Stimulated activated CD4-positive, alpha-beta T cell treated with anti-CD3 and anti-CD28 coated beads, Interleukin-1b, Interleukin-23, amount 100 ng/mL, for 4 hours (primary cell): Measurements from ENCODE around the gene PCNT.
A peak's percentile ranks its signal among the peaks of the same experiment; 100 is the strongest.
"Not testable (repeated sequence)": the region's sequence is repeated elsewhere in the genome, so short reads cannot be mapped to it uniquely, and the experiment has no call there.

Source experiments
- DNase-seq, 2 donors: peaks; one replicate each; pipeline ENCODE4 v3.0.0-alpha.2; 2020; ENCODE audit warnings: low read depth in 2 of 2

The PCNT gene

DNA sequence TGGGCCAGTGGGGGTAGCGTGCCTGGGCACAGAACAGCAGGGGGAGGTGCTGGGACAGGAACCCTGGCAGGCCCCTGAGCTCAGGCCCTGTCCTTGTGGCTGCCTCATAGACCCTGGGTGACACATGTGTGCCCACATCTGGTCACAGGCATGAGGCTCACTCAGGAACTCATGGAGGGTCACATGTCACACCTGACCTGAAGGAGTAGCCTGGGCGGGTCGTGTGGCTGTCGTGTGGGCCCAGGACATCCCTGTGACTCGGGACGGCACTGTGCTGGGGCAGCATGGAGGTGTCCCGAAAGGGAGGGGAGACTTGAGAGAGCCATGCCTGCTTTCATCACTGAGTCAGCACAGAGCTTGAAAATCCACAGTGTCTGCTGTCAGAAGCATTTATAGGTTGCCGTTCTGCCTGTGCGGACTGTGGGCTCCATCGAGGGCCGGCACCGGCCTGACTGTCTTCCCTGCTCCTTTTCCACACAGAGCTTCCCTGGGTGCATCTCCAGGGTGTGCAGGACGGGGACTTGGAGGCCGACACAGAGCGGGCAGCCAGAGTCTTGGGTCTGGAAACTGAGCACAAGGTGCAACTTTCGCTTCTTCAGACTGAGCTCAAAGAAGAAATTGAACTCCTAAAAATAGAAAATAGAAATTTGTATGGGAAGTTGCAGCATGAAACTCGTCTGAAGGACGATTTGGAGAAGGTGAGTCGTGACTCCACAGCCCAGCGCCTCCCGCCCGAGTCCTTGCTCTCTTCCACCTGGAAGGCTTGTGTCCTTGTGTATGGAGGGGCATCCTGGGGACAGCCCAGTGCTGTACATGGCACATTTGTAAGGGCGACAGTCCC lies 32.8 kb downstream of the PCNT start:
- no peak for DNase-seq

DNA sequence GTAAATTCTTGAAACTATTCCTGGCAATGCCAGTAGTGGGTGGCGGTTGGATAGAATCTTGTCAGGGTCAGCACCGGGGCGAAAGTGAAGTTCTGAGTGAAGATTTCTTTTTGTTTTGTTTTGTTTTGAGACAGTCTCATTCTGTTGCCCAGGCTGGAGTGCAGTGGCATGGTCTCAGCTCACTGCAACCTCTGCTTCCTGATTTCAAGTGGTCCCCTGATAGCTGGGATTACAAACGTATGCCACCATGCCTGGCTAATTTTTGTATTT lies 33.3 kb downstream of the PCNT start:
- no peak for DNase-seq

DNA sequence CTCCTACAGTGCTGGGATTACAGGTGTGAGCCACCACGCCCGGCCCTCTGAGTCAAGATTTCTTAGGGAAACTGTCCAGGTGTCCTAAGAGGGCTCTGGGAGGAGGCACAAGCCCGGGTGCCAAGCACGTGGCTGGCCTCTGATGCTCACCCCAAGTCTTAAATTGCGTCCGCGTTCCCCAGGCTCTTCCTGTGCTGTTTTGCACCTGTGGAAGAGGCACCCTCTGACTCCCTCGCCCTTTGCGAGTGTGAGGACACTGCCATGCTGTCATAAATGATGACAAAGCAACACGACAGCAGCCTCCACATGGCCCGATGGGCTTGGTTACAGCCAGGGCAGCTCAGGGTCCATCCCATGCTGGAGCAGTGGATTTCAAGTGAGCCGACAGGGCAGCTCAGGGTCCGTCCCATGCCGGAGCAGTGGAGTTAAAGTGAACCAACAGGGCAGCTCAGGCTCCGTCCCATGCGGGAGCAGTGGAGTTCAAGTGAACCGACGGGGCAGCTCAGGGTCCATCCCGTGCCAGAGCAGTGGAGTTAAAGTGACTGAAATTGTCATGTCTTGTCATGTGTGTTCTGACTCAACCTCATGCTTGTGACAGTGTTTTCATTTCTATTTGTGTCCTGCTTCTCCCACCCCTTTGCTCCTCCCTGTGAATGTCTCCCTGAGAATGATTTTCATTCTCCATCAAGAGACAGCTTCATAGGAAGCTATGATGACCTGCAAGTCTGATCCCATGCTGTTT lies 33.9 kb downstream of the PCNT start:
- DNase-seq = no peak

DNA sequence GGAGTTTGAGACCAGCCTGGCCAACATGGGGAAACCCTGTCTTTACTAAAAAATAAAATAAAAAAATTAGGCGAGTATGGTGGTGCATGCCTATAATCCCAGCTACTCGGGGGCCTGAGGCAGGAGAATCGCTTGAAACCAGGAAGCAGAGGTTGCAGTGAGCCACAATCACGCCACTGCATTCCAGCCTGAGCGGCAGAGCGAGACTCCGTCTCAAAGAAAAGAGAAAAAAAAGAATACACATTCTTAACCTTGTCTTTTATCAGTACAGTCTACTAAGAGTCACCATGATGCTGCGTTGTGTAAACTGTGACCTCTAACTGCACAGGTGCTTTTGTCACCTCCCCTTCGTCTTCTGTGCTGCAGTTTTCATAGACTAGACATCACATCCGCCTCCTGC lies 37.2 kb downstream of the PCNT start:
- DNase-seq = no peak

DNA sequence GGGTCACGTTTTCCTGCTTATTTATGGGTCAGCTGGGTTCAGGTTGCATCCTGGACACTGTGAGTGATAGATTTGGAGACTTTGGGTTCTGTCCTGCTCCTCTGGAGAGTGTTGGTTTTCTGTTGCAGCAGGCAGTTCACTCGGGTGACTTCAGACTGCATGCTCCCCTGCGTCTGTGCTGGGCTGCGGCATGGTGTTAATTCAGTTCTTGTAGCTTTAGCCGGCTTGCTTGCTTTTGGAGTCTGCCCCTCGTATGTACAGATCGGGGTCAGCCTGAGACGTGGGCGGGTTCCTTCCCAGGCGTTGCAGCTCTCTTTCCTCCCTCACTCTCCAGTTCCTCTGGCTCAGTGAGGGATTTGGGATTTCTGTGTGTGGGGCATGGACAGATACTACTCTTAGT lies 38.0 kb downstream of the PCNT start:
- DNase-seq = no peak

DNA sequence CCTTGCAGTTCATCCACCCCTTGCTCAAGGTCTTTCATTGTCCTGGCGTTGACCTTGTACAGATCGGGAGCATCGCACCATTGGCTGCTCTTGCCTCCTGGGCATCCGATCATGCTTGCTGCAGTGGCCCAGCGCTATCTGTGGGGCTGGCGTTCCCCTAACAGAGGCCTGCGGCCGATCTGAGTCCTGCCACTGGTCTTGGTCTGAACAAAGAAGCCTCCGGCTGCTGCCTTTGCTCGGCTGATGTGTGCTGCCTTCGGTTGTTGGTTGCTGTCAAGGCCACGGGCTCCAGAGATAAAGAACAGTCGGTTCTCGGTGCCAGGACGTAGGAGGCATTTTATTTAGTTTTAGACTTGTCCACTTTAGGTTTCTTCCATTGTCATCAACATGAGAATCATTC lies 39.0 kb downstream of the PCNT start:
- no peak for DNase-seq

DNA sequence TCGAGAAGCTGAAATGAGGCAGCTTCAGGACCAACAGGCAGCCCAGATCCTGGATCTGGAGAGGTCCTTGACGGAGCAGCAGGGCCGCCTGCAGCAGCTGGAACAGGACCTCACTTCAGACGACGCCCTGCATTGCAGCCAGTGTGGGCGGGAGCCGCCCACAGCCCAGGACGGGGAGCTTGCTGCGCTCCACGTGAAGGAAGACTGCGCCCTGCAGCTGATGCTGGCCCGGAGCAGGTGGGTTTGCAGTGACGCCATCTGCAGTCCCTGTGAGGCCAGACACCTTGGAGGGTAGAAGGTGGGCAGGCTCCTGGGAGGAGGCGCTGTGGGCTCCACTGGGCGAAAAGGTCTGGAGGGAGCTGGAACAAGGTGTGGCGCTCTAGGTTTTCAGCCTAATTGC lies 39.7 kb downstream of the PCNT start:
- no peak for DNase-seq

DNA sequence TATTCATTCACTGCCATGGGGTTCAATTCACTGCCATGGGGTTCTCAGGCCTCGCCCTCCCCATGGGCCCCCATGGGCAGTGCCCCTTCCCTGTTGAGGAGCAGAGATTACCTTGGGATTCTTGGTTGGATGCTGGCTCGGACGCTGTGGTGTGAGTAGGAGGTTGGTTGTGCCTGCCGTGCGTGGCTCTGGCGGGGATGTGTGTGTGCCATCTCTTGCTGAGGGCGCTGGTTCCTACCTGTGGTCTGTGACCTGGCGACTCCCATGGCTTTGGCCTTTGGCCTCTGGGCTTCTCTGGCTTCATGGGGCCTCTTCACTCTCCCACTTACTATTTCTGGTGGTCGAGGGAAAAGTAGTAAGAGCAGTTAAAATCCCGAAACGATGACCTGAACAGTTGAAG lies 42.1 kb downstream of the PCNT start:
- DNase-seq = no peak

DNA sequence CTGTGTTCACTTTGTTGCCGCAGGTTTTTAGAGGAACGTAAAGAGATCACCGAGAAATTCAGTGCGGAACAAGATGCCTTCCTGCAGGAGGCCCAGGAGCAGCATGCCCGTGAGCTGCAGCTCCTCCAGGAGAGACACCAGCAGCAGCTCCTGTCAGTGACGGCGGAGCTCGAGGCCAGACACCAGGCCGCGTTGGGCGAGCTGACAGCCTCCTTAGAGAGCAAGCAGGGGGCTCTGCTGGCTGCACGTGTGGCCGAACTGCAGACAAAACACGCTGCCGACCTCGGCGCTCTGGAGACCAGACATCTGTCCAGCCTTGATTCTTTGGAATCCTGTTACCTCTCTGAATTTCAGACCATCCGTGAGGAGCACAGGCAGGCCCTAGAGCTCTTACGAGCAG lies 42.6 kb downstream of the PCNT start:
- DNase-seq = no peak

DNA sequence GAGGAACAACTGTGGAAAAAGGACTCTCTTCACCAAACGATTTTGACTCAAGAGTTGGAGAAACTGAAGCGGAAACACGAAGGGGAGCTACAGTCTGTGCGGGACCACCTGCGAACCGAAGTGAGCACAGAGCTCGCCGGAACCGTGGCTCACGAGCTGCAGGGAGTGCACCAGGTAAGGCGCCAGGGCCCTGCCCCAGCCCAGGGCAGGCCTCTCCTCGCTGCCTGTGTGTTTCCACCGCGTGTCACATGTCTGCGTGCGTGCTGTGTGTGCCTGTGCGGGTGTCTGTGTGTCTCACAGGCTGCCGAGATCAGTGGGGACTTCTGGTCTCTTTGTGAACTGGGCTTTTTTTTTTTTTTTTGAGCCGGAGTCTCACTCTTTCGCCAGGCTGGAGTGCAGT lies 43.0 kb downstream of the PCNT start:
- DNase-seq = no peak

DNA sequence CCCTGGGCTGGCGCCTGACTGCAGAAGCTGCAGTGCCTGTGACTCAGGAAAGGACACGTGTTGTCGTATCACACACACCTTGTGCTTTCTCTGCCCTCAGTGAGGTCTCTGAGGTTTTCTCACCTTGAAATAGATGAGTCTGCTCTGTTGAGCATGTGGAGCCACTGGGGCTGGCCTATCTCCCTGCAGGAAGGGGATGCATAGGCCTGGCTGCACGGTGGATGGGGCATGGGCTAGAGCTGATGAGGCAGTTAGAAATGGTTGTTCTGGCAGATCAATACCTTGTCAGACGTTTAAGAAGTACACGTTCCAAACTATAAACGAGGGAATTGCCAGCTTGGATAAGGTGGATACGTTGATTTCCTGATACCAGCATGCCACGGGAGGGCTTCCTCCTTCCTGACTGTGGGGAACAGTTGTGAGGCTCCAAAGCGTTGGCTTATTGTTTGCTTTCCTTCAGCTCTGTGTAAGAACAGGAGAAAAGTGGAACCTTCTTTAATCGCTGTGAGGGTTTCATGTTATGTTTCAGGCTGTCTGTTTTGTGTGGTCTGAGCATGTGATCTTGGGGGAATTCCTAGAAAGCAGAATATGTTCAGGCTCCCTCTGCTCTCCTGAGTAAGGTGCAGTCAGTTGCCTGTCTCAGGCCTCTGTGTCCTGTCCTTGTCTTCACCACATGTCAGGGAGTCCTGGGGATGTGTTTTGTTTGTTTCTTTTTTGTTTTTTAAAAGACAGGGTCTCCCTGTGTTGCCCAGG lies 44.8 kb downstream of the PCNT start:
- DNase-seq = peak in 1 of 2 donors; percentile 6

DNA sequence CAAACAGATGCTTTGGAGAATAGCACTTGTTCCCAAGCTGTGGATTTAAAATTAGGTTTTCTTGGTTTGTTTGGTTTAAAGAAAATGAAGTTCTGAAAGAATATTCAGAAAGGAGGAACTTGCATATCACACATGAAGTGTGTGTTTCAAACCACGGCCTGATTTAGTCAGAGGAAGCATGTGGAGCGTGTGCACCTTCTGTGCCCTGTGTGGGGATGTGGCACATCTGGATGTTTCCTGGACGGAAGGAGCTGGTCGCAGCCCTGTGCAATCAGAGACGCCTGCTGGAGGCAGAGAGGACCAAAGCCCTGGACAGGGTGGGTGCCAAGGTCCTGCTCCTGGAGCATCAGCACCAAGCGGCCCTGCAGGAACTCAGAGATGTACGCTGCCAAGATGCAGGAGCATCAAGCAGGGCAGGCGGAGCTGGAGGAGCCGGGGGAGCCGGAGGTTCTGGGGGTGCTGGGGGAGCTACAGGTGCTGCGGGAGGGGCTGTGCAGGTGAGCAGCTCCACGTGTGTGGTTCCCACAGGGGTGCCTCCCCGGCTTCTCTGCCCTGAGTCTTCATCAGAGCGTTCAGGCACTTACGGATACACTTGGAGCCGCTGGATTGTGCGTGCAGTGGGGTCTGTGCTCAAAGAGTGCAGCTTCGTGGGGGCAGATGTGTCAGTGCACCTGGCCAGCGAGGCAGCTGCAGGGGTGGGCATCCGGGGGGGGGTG lies 45.7 kb downstream of the PCNT start:
- DNase-seq = no peak

DNA sequence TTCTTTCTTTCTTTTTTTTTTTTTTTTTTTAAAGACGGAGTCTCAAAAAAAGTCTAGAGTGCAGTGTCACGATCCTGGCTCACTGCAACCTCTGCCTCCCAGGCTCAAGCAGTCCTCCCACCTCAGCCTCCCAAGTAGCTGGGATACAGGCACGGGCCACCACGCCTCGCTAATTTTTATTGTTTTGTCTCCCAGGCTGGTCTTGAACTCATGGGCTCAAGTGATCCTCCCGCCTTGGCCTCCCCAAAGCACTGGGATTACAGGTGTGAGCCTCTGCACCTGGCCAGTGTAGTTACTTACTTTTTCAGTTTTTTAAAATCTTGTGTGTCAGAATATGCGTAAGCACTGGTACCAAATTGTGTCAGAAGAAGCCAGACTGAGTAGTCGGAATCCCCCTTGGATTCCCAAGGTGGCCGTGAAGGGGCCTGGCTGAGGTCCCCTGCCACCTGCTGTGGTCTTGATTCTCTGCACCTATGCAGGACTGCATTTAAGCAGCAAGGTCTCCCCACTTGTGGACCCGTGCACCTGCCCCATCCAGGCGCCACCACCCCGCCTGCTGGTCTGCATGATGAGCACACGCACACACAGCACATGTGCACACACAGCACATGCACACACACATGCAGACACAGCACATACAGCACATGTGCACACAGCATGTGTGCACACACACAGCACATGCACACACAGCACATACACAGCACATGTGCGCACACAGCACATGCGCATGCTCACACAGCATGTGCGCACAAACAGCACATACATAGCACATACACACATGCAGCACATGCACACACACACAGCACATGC lies 47.5 kb downstream of the PCNT start:
- no peak for DNase-seq

DNA sequence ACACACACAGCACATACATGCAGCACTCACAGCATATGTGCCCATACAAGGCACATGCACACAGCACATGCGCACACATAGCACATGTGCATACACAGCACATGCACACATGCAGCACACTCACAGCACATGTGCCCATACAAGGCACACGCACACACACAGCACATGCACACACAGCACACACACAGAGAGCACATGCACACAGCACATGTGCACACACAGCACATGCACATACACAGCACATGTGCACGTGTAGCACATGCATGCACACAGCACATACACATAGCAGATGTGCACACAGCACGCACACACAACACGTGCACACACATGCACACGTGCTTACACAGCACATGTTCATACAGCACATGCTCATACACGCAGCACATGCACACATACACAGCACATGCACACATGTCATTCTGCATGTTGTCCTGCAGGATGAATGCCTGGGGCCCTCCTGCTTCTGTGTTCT lies 48.1 kb downstream of the PCNT start:
- DNase-seq = no peak

DNA sequence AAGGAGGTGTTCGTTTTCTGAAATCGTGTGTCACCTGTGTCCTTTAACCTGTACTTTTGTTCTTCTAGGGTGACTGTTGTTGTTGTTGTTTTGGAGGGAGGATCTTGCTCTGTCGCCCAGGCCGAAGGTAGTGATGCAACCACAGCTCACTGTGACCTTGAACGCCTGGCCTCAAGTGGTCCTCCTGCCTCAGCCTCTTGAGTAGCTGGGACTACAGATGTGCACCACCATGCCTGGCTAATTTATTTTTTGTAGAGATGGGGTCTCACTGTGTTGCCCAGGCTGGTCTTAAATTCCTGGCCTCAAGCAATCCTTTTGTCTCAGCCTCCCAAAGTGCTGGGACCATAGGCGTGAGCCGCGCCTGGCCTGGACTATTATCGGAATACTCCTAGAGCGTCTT lies 49.0 kb downstream of the PCNT start:
- not testable (repeated sequence) for DNase-seq

DNA sequence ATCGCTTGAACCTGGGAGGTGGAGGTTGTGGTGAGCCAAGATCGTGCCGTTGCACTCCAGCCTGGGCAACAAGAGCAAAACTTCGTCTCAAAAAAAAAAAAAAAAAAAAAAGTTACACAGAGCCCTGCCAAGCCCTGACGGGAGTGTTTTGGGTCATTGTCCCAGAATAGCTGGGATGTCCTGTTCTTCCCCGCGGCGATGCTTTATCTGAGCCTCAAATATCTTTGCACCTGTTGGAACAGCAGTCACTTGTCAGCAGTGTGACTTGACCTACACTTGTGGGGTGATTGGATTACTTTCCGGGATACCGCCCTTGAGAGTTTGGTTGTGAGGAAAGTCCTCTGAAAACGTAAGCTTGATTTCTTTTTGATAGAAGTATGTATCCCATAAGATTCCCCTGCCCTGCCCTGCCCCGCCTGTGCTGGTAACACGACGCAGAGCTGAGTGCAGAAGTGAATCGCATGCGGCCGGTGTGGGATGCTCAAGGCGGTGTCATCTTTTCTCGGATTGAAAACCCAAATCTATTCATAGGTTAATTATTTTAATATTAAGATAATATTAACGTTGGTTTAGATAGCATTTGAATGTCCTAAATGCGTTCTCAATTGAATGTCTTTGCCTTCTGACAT lies 50.9 kb downstream of the PCNT start:
- DNase-seq = no peak

DNA sequence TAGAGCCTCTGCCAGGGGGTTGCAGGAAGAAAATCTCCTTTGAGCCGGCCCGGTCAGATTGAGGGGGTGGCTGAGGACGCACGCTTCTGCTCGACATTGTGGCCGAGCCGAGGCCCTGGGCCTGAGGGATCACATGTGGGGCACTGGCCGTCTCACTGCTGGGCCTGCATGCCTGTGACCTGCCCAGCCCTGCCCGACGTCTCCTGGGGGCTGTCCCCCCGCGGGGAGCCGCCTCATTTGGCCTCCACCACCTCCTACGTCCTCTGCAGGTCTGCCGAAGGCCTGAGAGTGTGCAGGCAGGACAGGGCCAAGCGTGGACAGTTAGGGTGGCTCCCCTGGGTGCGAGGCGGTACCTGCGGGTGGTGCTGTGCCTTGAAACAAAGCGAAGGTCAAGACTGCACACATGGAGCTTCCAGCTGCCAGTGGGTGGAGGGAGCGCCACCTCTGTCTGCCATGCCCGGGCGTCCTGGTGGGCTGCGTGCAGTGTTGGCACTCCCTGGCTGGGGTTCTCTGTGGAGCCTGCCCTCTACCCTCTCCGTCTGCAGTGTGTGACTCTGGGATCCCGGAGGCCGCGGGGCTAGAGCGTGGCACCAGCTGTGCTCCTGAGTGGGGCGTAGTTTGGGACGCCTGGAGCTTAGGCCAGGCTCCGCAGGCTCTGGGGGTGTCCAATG lies 51.7 kb downstream of the PCNT start:
- no peak for DNase-seq

DNA sequence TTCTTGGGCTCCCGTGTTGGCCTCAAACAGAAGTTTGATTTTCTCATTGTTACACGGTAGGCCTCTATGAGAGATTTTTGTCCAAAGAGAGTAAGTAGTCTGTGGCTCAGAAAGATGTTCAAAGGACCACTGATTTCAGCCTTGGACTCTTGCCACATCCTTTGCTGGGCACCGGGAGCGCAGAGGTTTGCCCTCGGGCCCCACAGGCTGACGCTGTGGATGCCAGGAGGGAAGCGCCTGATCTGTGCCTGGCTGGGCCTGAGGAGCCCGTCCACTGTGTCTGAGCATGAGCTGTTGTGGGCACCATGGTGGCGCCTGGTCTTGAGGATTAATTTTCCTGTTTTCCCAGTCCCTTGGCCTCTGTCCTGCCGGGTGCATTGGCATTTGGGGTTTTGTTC lies 52.3 kb downstream of the PCNT start:
- DNase-seq = no peak

DNA sequence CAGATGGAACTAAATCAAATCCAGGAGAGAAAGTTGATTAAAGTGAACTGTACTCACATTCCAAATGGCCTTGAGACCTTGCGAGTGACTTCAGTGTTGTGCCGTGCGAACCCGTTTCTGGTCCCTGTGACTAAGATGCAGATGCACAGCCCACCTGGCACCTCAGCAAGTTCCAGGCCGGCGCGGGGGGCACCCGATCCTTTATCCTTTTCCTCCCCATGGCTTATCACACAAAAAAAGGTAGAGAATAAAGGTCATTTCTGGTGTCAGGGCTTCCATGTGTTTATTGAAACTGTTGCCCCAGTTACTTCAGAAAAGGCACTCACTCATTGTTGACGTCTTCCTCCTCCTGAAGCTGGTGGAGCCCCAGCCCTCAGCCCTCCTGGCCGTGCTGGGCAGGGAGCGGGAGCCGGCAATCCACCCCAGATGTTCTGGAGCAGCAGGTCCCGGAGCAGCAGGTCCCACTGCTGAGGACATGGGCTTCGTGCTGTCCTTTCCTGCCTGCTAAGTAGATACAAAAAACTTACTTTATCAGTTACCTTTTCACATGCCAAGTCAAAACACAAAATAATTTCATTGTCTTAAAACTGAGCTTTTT lies 53.0 kb downstream of the PCNT start:
- DNase-seq = no peak

DNA sequence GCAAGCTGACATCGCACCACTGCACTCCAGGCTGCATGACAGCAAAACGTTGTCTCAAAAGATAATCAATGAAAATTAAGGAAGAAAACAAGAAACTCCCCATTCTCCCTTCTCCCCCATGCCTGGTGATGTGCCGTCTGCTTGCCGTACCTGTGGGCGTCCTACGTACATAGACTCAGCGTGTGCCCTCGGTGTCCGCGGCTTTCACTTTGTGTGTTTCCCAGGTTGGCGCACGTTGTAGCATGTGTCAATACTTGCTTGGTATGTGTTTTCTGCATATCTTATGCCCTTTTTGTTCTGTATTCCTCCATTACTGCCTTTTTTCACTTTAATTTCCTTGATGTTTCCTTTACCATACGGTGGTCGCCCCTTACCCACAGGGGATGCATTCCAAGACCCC lies 53.8 kb downstream of the PCNT start:
- no peak for DNase-seq
